A673 (cell line): ENCODE data around the gene TSPEAR. TPM values are rescaled to one million over a fixed set of nuclear protein-coding genes. Genes with fewer than 3 reads are reported as not detected.

ENCODE experiments used
- BruUV-seq: library from RNA; stranded (reverse); fragments of 400-500 nt; replicated peaks from 2 replicates; lab custom pipeline; 2021; lab: Mats Ljungman, UMichigan
- CTCF ChIA-PET: fragments of 300-600 bp; sonication (Branson Sonifier 250); formaldehyde crosslinking; loops from one replicate; lab custom pipeline; 2022; ENCODE audit warnings: antibody characterized with exemption; lab: Charles Lee
- POLR2A ChIA-PET: fragments of 300-600 bp; sonication (Branson Sonifier 250); formaldehyde crosslinking; loops from one replicate; lab custom pipeline; 2022; ENCODE audit warnings: antibody characterized with exemption; ENCODE audit not compliant: low non-redundant PET; lab: Charles Lee
- DNase-seq: peaks from one replicate; pipeline ENCODE4 v3.0.0-alpha.2; 2015; ENCODE audit warnings: low spot score
- H3K27ac ChIP-seq: fragments of 200-600 bp; sonication (generic); 2 replicates; pipeline ENCODE4 v1.5.1; 2016; ENCODE audit warnings: mixed run types, low read depth, mild to moderate bottlenecking, mixed read lengths, antibody characterized with exemption, low read length; ENCODE audit not compliant: poor library complexity, severe bottlenecking
- H3K27me3 ChIP-seq: fragments of 200-600 bp; sonication (generic); replicated peaks from 2 replicates; pipeline ENCODE4 v1.6.1; 2017; ENCODE audit warnings: mixed run types, low read depth, mild to moderate bottlenecking, mixed read lengths, antibody characterized with exemption, low read length; ENCODE audit not compliant: insufficient read depth, poor library complexity
- H3K36me3 ChIP-seq: fragments of 200-600 bp; sonication (generic); 2 replicates; pipeline ENCODE4 v1.6.1; 2016; ENCODE audit warnings: mixed run types, mild to moderate bottlenecking, mixed read lengths, antibody characterized with exemption, low read length; ENCODE audit not compliant: insufficient read depth, poor library complexity, severe bottlenecking
- H3K4me1 ChIP-seq: fragments of 200-600 bp; sonication (generic); 2 replicates; pipeline ENCODE4 v1.6.1; 2017; ENCODE audit warnings: mixed run types, mild to moderate bottlenecking, mixed read lengths, antibody characterized with exemption, low read length; ENCODE audit not compliant: insufficient read depth, poor library complexity, severe bottlenecking
- H3K4me3 ChIP-seq: fragments of 200-600 bp; sonication (generic); 2 replicates; pipeline ENCODE4 v1.5.1; 2016; ENCODE audit warnings: low read depth, mixed run types, mild to moderate bottlenecking, mixed read lengths, low read length; ENCODE audit not compliant: poor library complexity, severe bottlenecking
- H3K9me3 ChIP-seq: fragments of 200-600 bp; sonication (generic); 2 replicates; pipeline ENCODE4 v1.6.1; 2016; ENCODE audit warnings: mixed run types, low read depth, mild to moderate bottlenecking, mixed read lengths, antibody characterized with exemption, low read length; ENCODE audit not compliant: poor library complexity, severe bottlenecking
- CTCF ChIP-seq: fragments of 300-800, 200-600 bp; sonication (generic); conservative IDR thresholded peaks from 2 replicates; pipeline ENCODE4 v1.5.1; 2017; ENCODE audit warnings: low read depth, mild to moderate bottlenecking, antibody characterized with exemption, low read length, moderate library complexity, mixed read lengths
- EZH2 ChIP-seq: fragments of 200-600 bp; sonication (generic); IDR thresholded peaks from 2 replicates; pipeline ENCODE4 v1.6.1; 2017; ENCODE audit warnings: borderline replicate concordance, low read depth, mild to moderate bottlenecking, mixed read lengths, antibody characterized with exemption, low read length; ENCODE audit not compliant: poor library complexity, severe bottlenecking
- intact Hi-C: fragments of 100-400 bp; cut with micrococcal nuclease; formaldehyde crosslinking; loops from one replicate; pipeline ENCODE4 v1.10.0; 2022; ENCODE audit not compliant: unreplicated experiment
- total RNA-seq: library from RNA; stranded (reverse); gene quantifications from 2 replicates; pipeline ENCODE4 v1.2.3, GENCODE V29; 2021

Gene TSPEAR
- total RNA-seq, 1 experiment from 2014 or later, result 8.3 TPM

- ChIA-PET POLR2A (no interaction called here), CTCF (no interaction called here)
- H3K27ac ChIP-seq, result no peak overlapping the region
- TF ChIP-seq CTCF, result no peak
- no peak for TF ChIP-seq EZH2
- H3K4me3 ChIP-seq, result no peak overlapping the region
- no peaks in the 10 kb centered on the region for H3K36me3 ChIP-seq
- H3K4me1 ChIP-seq, result no peaks in the 10 kb centered on the region
- DNase-seq, result no peak
- BruUV-seq, result no TSS peak
- H3K27me3 ChIP-seq, result no peaks in the 10 kb centered on the region
- intact Hi-C loops, result no loop called here
- H3K9me3 ChIP-seq, result no peaks in the 10 kb centered on the region
Observed at GRCh38 chr21:44567481-44568171, 143.7 kb downstream of the TSPEAR start.

GRCh38 chr21:44566403-44566802 is 145.0 kb downstream of the TSPEAR start:
- ChIA-PET POLR2A (no interaction called here), CTCF (no interaction called here)
- H3K27ac ChIP-seq, result no peak overlapping the region
- H3K9me3 ChIP-seq, result no peaks in the 10 kb centered on the region
- no peaks in the 10 kb centered on the region for H3K36me3 ChIP-seq
- no peak for DNase-seq
- no peaks in the 10 kb centered on the region for H3K4me1 ChIP-seq
- intact Hi-C loops, result no loop called here
- TF ChIP-seq EZH2 (no peak), CTCF (no peak)
- no peaks in the 10 kb centered on the region for H3K27me3 ChIP-seq
- no TSS peak for BruUV-seq
- no peak overlapping the region for H3K4me3 ChIP-seq

- no TSS peak for BruUV-seq
- intact Hi-C loops, result no loop called here
- Histone ChIP-seq H3K9me3 (no peaks in the 10 kb centered on the region), H3K27me3 (no peaks in the 10 kb centered on the region), H3K4me3 (no peak overlapping the region), H3K36me3 (no peaks in the 10 kb centered on the region), H3K27ac (no peak overlapping the region), H3K4me1 (no peaks in the 10 kb centered on the region)
- no peak for DNase-seq
- TF ChIP-seq EZH2 (no peak), CTCF (no peak)
- POLR2A ChIA-PET, result no interaction called here
- CTCF ChIA-PET, result no interaction called here
Observed at GRCh38 chr21:44564886-44565598, 146.3 kb downstream of the TSPEAR start.
